Breast epithelium (tissue), 3 donors: ENCODE measurements around the gene STX18.

Experiments used
- CTCF ChIP-seq, 3 donors: fragments of 450-650 bp; IDR thresholded peaks; one replicate each; pipeline ENCODE4 v1.5.1; 2016 to 2017; ENCODE audit warnings: antibody characterized with exemption in 3 of 3, mild to moderate bottlenecking in 3 of 3, moderate library complexity in 3 of 3
- POLR2A ChIP-seq: fragments of 450-650 bp; IDR thresholded peaks from one replicate; pipeline ENCODE4 v1.6.1; 2016; ENCODE audit warnings: antibody characterized with exemption, mild to moderate bottlenecking, moderate library complexity

- no peak for TF ChIP-seq CTCF (IDR thresholded peaks at IDR 0.05)
- no peak for TF ChIP-seq POLR2A
These were observed 12.4 kb upstream of the STX18 start for GRCh38 chr4:4554234-4554633.
